Hepatic stellate cell (primary cell): Measurements from ENCODE around the gene FGF19.
A peak's percentile ranks its signal among the peaks of the same experiment; 100 is the strongest.

Experiments
- DNase-seq: peaks from one replicate; pipeline ENCODE4 v3.0.0; 2011; ENCODE audit warnings: low spot score

FGF19 gene

GRCh38 chr11:69718147-69718546 lies 14.3 kb upstream of the FGF19 start:
- peak; percentile 84 for DNase-seq

GRCh38 chr11:69716891-69717747 lies 13.3 kb upstream of the FGF19 start:
- DNase-seq, result no peak

GRCh38 chr11:69716099-69716498 lies 12.3 kb upstream of the FGF19 start:
- no peak for DNase-seq

GRCh38 chr11:69715446-69715845 lies 11.6 kb upstream of the FGF19 start:
- no peak for DNase-seq

GRCh38 chr11:69711822-69712801 lies 8.3 kb upstream of the FGF19 start:
- DNase-seq, result no peak

- DNase-seq, result no peak
These were observed 5.0 kb upstream of the FGF19 start for GRCh38 chr11:69708736-69709401.

- DNase-seq, result no peak
These were observed 3.4 kb upstream of the FGF19 start for GRCh38 chr11:69707176-69707575.

- no peak for DNase-seq
These were observed 2.3 kb upstream of the FGF19 start for GRCh38 chr11:69705901-69706787.

GRCh38 chr11:69705351-69705811 lies 1.6 kb upstream of the FGF19 start:
- DNase-seq, result no peak

GRCh38 chr11:69704508-69705253 lies 859 bp upstream of the FGF19 start:
- DNase-seq, result peak; percentile 41

- no peak for DNase-seq
These were observed 412 bp downstream of the FGF19 start for GRCh38 chr11:69703453-69703767.

- no peak for DNase-seq
These were observed 911 bp downstream of the FGF19 start for GRCh38 chr11:69702769-69703452.

- DNase-seq, result no peak
These were observed 1.6 kb downstream of the FGF19 start for GRCh38 chr11:69702239-69702691.

GRCh38 chr11:69700278-69701140 lies 3.3 kb downstream of the FGF19 start:
- DNase-seq, result peak; percentile 86

GRCh38 chr11:69699213-69699612 lies 4.6 kb downstream of the FGF19 start:
- peak; percentile 40 for DNase-seq

GRCh38 chr11:69698362-69698761 lies 5.5 kb downstream of the FGF19 start:
- no peak for DNase-seq

- DNase-seq, result no peak
These were observed 6.0 kb downstream of the FGF19 start for GRCh38 chr11:69697861-69698260.

GRCh38 chr11:69697469-69697843 lies 6.4 kb downstream of the FGF19 start:
- no peak for DNase-seq
